ENCODE data around the gene FZR1. TPM values are rescaled to one million over a fixed set of nuclear protein-coding genes. Genes with fewer than 3 reads are reported as not detected.

Gene FZR1
- total RNA-seq, 1 donor from 2014 or later: 19.4 TPM

Other genes with a start within 250 kb of the FZR1 start
- 164 TPM for gene NFIC, start 139.7 kb upstream of the FZR1 start, total RNA-seq
- not detected for gene SMIM24, start 25.8 kb upstream of the FZR1 start, total RNA-seq
- not detected for gene SMIM44, start 22.9 kb upstream of the FZR1 start, total RNA-seq
- gene DOHH, start 5.6 kb upstream of the FZR1 start, total RNA-seq: 11.1 TPM
- not detected for gene TEKTIP1, start 32.9 kb downstream of the FZR1 start, total RNA-seq
- 23.7 TPM for gene MFSD12, start 51.3 kb downstream of the FZR1 start, total RNA-seq
- 37.0 TPM for gene HMG20B, start 66.6 kb downstream of the FZR1 start, total RNA-seq
- 2.7 TPM for gene GIPC3, start 79.2 kb downstream of the FZR1 start, total RNA-seq
- 4.1 TPM for gene TBXA2R, start 100.6 kb downstream of the FZR1 start, total RNA-seq
- 12.6 TPM for gene CACTIN, start 120.5 kb downstream of the FZR1 start, total RNA-seq
- gene PIP5K1C, start 194.2 kb downstream of the FZR1 start, total RNA-seq: 34.7 TPM
- gene TJP3, start 202.1 kb downstream of the FZR1 start, total RNA-seq: 0.62 TPM

Data from Right ventricle myocardium inferior (tissue), 1 donor.